H1 (cell line): ENCODE measurements around the gene PHEX. TPM values are rescaled to one million over a fixed set of nuclear protein-coding genes. Genes with fewer than 3 reads are reported as not detected.

Experiments
- CTCF ChIA-PET: fragments of 300-600 bp; sonication (Branson Sonifier 250); formaldehyde crosslinking; loops from one replicate; lab custom pipeline; 2021; ENCODE audit not compliant: partially characterized antibody; lab: Charles Lee
- POLR2A ChIA-PET: fragments of 300-600 bp; sonication (Branson Sonifier 250); formaldehyde crosslinking; loops from one replicate; lab custom pipeline; 2021; ENCODE audit warnings: inconsistent platforms; ENCODE audit not compliant: partially characterized antibody; lab: Charles Lee
- DNase-seq, 2 experiments: peaks; one replicate each; pipeline versions ENCODE4 v3.0.0 to v3.0.0-alpha.2; 2010 to 2022; ENCODE audit warnings: low spot score in 2 of 2, low read depth in 1 of 2, mixed read lengths in 1 of 2
- FAIRE-seq: peaks from 2 replicates; lab custom pipeline; 2011; peaks lifted over from hg19 to GRCh38; lab: Jason Lieb, UNC
- H2AFZ ChIP-seq: 2 replicates; pipeline ENCODE4 v1.8.1; 2012; ENCODE audit warnings: low read length, inconsistent platforms
- H2AK5ac ChIP-seq: 2 replicates; pipeline ENCODE4 v1.6.1; 2013; ENCODE audit warnings: low read depth, low read length
- H2BK120ac ChIP-seq: replicated peaks from 2 replicates; pipeline ENCODE3; 2013; ENCODE audit warnings: low read depth, low read length, inconsistent platforms
- H2BK12ac ChIP-seq: 2 replicates; pipeline ENCODE4 v1.6.1; 2013; ENCODE audit warnings: low read depth, low read length
- H2BK15ac ChIP-seq: 2 replicates; pipeline ENCODE4 v1.6.1; 2013; ENCODE audit warnings: low read length
- H2BK20ac ChIP-seq: 2 replicates; pipeline ENCODE4 v1.6.1; 2013; ENCODE audit warnings: low read length
- H2BK5ac ChIP-seq: 2 replicates; pipeline ENCODE4 v1.6.1; 2013; ENCODE audit warnings: low read depth, low read length
- H3K14ac ChIP-seq: 2 replicates; pipeline ENCODE4 v1.6.1; 2013; ENCODE audit warnings: inconsistent platforms; ENCODE audit not compliant: insufficient read length
- H3K18ac ChIP-seq: 2 replicates; pipeline ENCODE4 v1.6.1; 2013; ENCODE audit warnings: low read length; ENCODE audit errors: extremely low read depth
- H3K23ac ChIP-seq: 2 replicates; pipeline ENCODE4 v1.6.1; 2013; ENCODE audit warnings: inconsistent platforms; ENCODE audit not compliant: insufficient read length
- H3K23me2 ChIP-seq: 2 replicates; pipeline ENCODE4 v1.6.1; 2013; ENCODE audit warnings: low read depth, low read length
- H3K27ac ChIP-seq: 2 replicates; pipeline ENCODE4 v1.6.1; 2011; ENCODE audit warnings: low read depth, low read length, inconsistent platforms
- H3K27me3 ChIP-seq, 4 experiments: replicated peaks in 1 of 4; 1 replicate in 1 of 4; 2 replicates in 3 of 4; pipeline versions ENCODE4 v1.6.1 to v1.8.1; 2011 to 2013; ENCODE audit warnings: low read length in 3 of 4, mild to moderate bottlenecking in 3 of 4, inconsistent platforms in 2 of 4, mixed read lengths in 2 of 4, moderate library complexity in 1 of 4; ENCODE audit not compliant: control insufficient read depth in 3 of 4, insufficient read depth in 3 of 4; ENCODE audit errors: extremely low read depth in 1 of 4
- H3K36me3 ChIP-seq, 4 experiments: 2 replicates each; pipeline versions ENCODE4 v1.6.1 to v1.8.1; 2011 to 2013; ENCODE audit warnings: mild to moderate bottlenecking in 4 of 4, low read length in 3 of 4, moderate library complexity in 2 of 4, control low read depth in 1 of 4, inconsistent platforms in 1 of 4; ENCODE audit not compliant: insufficient read depth in 4 of 4, control insufficient read depth in 2 of 4
- H3K4ac ChIP-seq: replicated peaks from 2 replicates; pipeline ENCODE3; 2013; ENCODE audit warnings: low read length, low read depth, mixed read lengths, inconsistent platforms; ENCODE audit not compliant: insufficient read length
- H3K4me1 ChIP-seq, 4 experiments: replicated peaks in 1 of 4; 1 replicate in 1 of 4; 2 replicates in 3 of 4; pipeline versions ENCODE4 v1.6.1 to v1.8.1; 2011 to 2013; ENCODE audit warnings: low read length in 3 of 4, inconsistent platforms in 2 of 4, mixed read lengths in 1 of 4; ENCODE audit not compliant: insufficient read depth in 4 of 4, control insufficient read depth in 3 of 4
- H3K4me2 ChIP-seq, 2 experiments: 2 replicates each; pipeline versions ENCODE4 v1.6.1 to v1.8.1; 2011 to 2013; ENCODE audit warnings: low read depth in 2 of 2, low read length in 2 of 2, control low read depth in 1 of 2, inconsistent platforms in 1 of 2, mild to moderate bottlenecking in 1 of 2; ENCODE audit not compliant: insufficient read depth in 1 of 2
- H3K4me3 ChIP-seq, 4 experiments: fragments of 200-600, 300-600 bp in 1 of 4; sonication (generic), shearing (Covaris generic), sonication (Bioruptor Twin) in 1 of 4; 2 replicates each; pipeline versions ENCODE4 v1.5.1 to v1.8.1; 2011 to 2016; ENCODE audit warnings: low read length in 4 of 4, low read depth in 3 of 4, control low read depth in 2 of 4, inconsistent platforms in 2 of 4, mild to moderate bottlenecking in 2 of 4, mixed read lengths in 1 of 4, moderate library complexity in 1 of 4; ENCODE audit not compliant: insufficient read depth in 2 of 4; ENCODE audit errors: extremely low read depth in 1 of 4
- H3K56ac ChIP-seq: replicated peaks from 2 replicates; pipeline ENCODE3; 2013; ENCODE audit warnings: low read depth, mild to moderate bottlenecking, mixed read lengths, low read length, inconsistent platforms; ENCODE audit not compliant: insufficient read length
- H3K79me1 ChIP-seq: 2 replicates; pipeline ENCODE4 v1.6.1; 2013; ENCODE audit warnings: low read depth, low read length, control low read depth
- H3K79me2 ChIP-seq, 2 experiments: 2 replicates each; pipeline versions ENCODE4 v1.6.1 to v1.8.1; 2012 to 2013; ENCODE audit warnings: low read length in 2 of 2, mild to moderate bottlenecking in 2 of 2, inconsistent platforms in 1 of 2; ENCODE audit not compliant: insufficient read depth in 2 of 2, control insufficient read depth in 1 of 2
- H3K9ac ChIP-seq, 4 experiments: replicated peaks in 1 of 4; 1 replicate in 1 of 4; 2 replicates in 3 of 4; pipeline versions ENCODE4 v1.6.1 to v1.8.1; 2011 to 2013; ENCODE audit warnings: low read depth in 3 of 4, low read length in 3 of 4, control low read depth in 2 of 4, mild to moderate bottlenecking in 2 of 4, moderate library complexity in 2 of 4, inconsistent platforms in 1 of 4; ENCODE audit errors: extremely low read depth in 1 of 4
- H3K9me3 ChIP-seq, 2 experiments: 2 replicates each; pipeline versions ENCODE4 v1.6.1 to v1.8.1; 2012 to 2013; ENCODE audit warnings: mild to moderate bottlenecking in 2 of 2, moderate library complexity in 2 of 2, control low read depth in 1 of 2, inconsistent platforms in 1 of 2, low read depth in 1 of 2, low read length in 1 of 2, mixed read lengths in 1 of 2; ENCODE audit not compliant: insufficient read depth in 2 of 2
- H4K20me1 ChIP-seq, 2 experiments: replicated peaks in 1 of 2; 2 replicates each; pipeline versions ENCODE3 to v1.8.1; 2011 to 2013; ENCODE audit warnings: inconsistent platforms in 2 of 2, low read length in 2 of 2, mild to moderate bottlenecking in 1 of 2; ENCODE audit not compliant: insufficient read depth in 2 of 2, control insufficient read depth in 1 of 2
- H4K5ac ChIP-seq: 2 replicates; pipeline ENCODE4 v1.6.1; 2013; ENCODE audit warnings: low read length, low read depth, mixed read lengths, inconsistent platforms; ENCODE audit not compliant: insufficient read length
- H4K8ac ChIP-seq: 2 replicates; pipeline ENCODE4 v1.8.0; 2013; ENCODE audit warnings: mild to moderate bottlenecking, moderate library complexity, low read length, inconsistent platforms; ENCODE audit not compliant: insufficient read depth; ENCODE audit errors: extremely low read depth
- H4K91ac ChIP-seq: replicated peaks from 2 replicates; pipeline ENCODE3; 2013; ENCODE audit warnings: low read length, mixed read lengths, inconsistent platforms; ENCODE audit not compliant: insufficient read length
- EZH2 ChIP-seq: fragments of 200-600 bp; sonication (generic); IDR thresholded peaks from 2 replicates; pipeline ENCODE4 v1.7.1; 2012; ENCODE audit warnings: low read depth, mild to moderate bottlenecking, moderate library complexity, low read length, inconsistent platforms; ENCODE audit not compliant: severe bottlenecking
- WGBS, 2 experiments: shearing (Covaris generic) in 1 of 2; methylation state at CpG; one replicate each; pipeline versions ENCODE4 v1.1.6 to v1.1.7; 2013 to 2015; ENCODE audit warnings: low lambda C conversion rate in 2 of 2, mixed read lengths in 2 of 2, inconsistent platforms in 1 of 2, low coverage in 1 of 2, missing lambda C conversion rate in 1 of 2; ENCODE audit not compliant: insufficient replicate concordance in 2 of 2, insufficient coverage in 1 of 2, insufficient read length in 1 of 2; ENCODE audit errors: extremely low coverage in 1 of 2, missing lambda C conversion rate in 1 of 2; 5-methylcytosine and 5-hydroxymethylcytosine counted together
- polyA plus RNA-seq, 7 experiments: library from polyadenylated mRNA; depleted of rRNA in 3 of 7; stranded (reverse) in 5 of 7; unstranded in 2 of 7; fragments of >200 nt in 5 of 7; fragments of 200-250 nt in 2 of 7; gene quantifications; 1 replicate in 5 of 7; 2 replicates in 1 of 7; 4 replicates in 1 of 7; pipeline versions ENCODE4 v1.2.1 to v1.2.3, GENCODE V29; 2011 to 2013; ENCODE audit warnings: missing spikeins in 2 of 7, mixed read lengths in 2 of 7
- total RNA-seq: library from RNA; stranded (reverse); fragmentation: NEBNext Ultra II Directional; extraction: Animal tissue kit (Norgen Biotek cat#: 25700); gene quantifications from 2 replicates; pipeline ENCODE4 v1.2.1, GENCODE V29; 2021

Gene PHEX
- total and polyA plus RNA-seq, 2 of the 8 experiments (the other 6 are each of a cell fraction or from before 2014, with no cell fraction given) = 0.03 to 0.11 TPM

DNA sequence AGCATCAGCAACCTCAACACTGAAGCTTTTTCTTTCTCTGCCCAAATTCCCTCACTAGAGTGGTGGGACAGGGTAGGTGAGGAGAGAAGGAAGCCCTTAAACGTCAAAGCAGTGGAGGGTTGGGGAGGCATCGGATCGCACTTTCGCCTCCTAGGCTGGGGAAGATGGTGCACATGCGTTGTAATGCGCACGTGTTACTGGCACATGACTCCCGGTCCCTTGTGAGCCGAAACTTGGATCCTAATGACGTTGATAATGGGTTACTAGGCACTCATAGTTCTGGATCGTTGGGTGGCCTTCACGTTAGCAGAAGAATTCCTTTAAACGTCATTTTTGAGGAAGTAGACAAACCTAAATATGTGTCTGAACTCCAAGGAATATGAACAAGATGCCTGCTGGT lies 240.5 kb downstream of the PHEX start, which contains the start of gene CBLL2:
TSS of gene CBLL2 (plus strand) at position 301 of the 400 bp plus-strand sequence. CDS start at position 380, 79 bp downstream.
- Histone ChIP-seq H3K4me3 (no peak within 1 kb of the TSS), H3K79me2 (no peaks in the 10 kb centered on the region), H3K56ac (no peak within 1 kb of the TSS), H3K9me3 (no peaks in the 10 kb centered on the region), H3K4me1 (no peaks in the 10 kb centered on the region), H2BK20ac (no peak within 1 kb of the TSS), H3K9ac (no peak within 1 kb of the TSS), H2BK15ac (no peak within 1 kb of the TSS), H4K91ac (no peak within 1 kb of the TSS), H4K5ac (no peak within 1 kb of the TSS), H3K4me2 (no peak within 1 kb of the TSS), H2BK12ac (no peak within 1 kb of the TSS), H3K27me3 (no peaks in the 10 kb centered on the region), H2AK5ac (no peak within 1 kb of the TSS), H4K8ac (no peak within 1 kb of the TSS), H3K14ac (no peak within 1 kb of the TSS), H3K79me1 (no peaks in the 10 kb centered on the region), H2BK120ac (no peak within 1 kb of the TSS), H4K20me1 (no peaks in the 10 kb centered on the region), H2BK5ac (no peak within 1 kb of the TSS), H3K23me2 (no peaks in the 10 kb centered on the region), H3K27ac (no peak within 1 kb of the TSS), H3K36me3 (no peaks in the 10 kb centered on the region), H3K18ac (no peak within 1 kb of the TSS), H2AFZ (no peak within 1 kb of the TSS), H3K4ac (no peak within 1 kb of the TSS), H3K23ac (no peak within 1 kb of the TSS)
- no peak for DNase-seq
- ChIA-PET CTCF (no interaction called here), POLR2A (no interaction called here)
- no peak for FAIRE-seq
- WGBS, 2 experiments = 91% methylated on average over 13 of the region's 13 CpGs; no CpG with 5 or more reads in 1 of the 2 experiments
- no peak for TF ChIP-seq EZH2
